Colonic mucosa (tissue), 4 donors: ENCODE results near the gene SLC17A7. TPM values are rescaled to one million over a fixed set of nuclear protein-coding genes. Genes with fewer than 3 reads are reported as not detected.

Source experiments
- DNase-seq: peaks from one replicate; pipeline ENCODE4 v3.0.0-alpha.2; 2020
- H3K27ac ChIP-seq: fragments of 200-600 bp; one replicate; pipeline ENCODE4 v1.8.0; 2021
- H3K27me3 ChIP-seq: fragments of 200-600 bp; one replicate; pipeline ENCODE4 v1.8.0; 2021
- H3K36me3 ChIP-seq: fragments of 200-600 bp; one replicate; pipeline ENCODE4 v1.8.0; 2021
- H3K4me1 ChIP-seq: fragments of 200-600 bp; one replicate; pipeline ENCODE4 v1.8.0; 2021; ENCODE audit warnings: mild to moderate bottlenecking
- H3K4me3 ChIP-seq: fragments of 200-600 bp; one replicate; pipeline ENCODE4 v1.8.0; 2021
- H3K9ac ChIP-seq, 2 donors: one replicate each; pipeline ENCODE4 v1.7.0; 2013; ENCODE audit warnings: control low read depth in 2 of 2, low read depth in 2 of 2, low read length in 2 of 2
- H3K9me3 ChIP-seq: fragments of 200-600 bp; one replicate; pipeline ENCODE4 v1.8.0; 2021
- intact Hi-C: fragments of 100-400 bp; cut with DNase I; formaldehyde crosslinking; loops from one replicate; pipeline ENCODE4 v1.14.1; 2022
- total RNA-seq, 2 donors: library from RNA; stranded (reverse); fragmentation: NEBNext Ultra II Directional in 1 of 2; extraction: Animal tissue kit (Norgen Biotek cat#: 25700) in 1 of 2; gene quantifications; one replicate each; pipeline ENCODE4 v1.2.1, GENCODE V29; 2021
- TF ChIP-seq, protein P1 (sequence below): fragments of 200-600 bp; IDR thresholded peaks from one replicate; pipeline ENCODE4 v1.8.0; 2022; ENCODE audit warnings: antibody characterized with exemption, mild to moderate bottlenecking
- donor health status: healthy.
- donor health status: DM: no; HTN: no; CAD: no.
- donor health status: DM: no; HTN: no; CAD: no.

The SLC17A7 gene
- total RNA-seq, 2 donors from 2014 or later: 0.21 to 0.25 TPM

GRCh38 chr19:49387936-49388372 is 53.4 kb downstream of the SLC17A7 start, which contains the start of gene KASH5:
Gene KASH5, plus strand, starts transcription at chr19:49388249. Its CDS starts 2,635 bp downstream, at chr19:49390884.
- Histone ChIP-seq H3K9me3 (no peaks in the 10 kb centered on the region), H3K36me3 (no peaks in the 10 kb centered on the region), H3K4me1 (no peaks in the 10 kb centered on the region), H3K9ac (peak within 1 kb of the TSS in 1 of 2 donors; percentile 19), H3K4me3 (peak within 1 kb of the TSS; percentile 7), H3K27ac (no peak within 1 kb of the TSS), H3K27me3 (no peaks in the 10 kb centered on the region)
- intact Hi-C loops: no loop called here
- peak; percentile 74 for DNase-seq
- TF ChIP-seq, protein P1, sequence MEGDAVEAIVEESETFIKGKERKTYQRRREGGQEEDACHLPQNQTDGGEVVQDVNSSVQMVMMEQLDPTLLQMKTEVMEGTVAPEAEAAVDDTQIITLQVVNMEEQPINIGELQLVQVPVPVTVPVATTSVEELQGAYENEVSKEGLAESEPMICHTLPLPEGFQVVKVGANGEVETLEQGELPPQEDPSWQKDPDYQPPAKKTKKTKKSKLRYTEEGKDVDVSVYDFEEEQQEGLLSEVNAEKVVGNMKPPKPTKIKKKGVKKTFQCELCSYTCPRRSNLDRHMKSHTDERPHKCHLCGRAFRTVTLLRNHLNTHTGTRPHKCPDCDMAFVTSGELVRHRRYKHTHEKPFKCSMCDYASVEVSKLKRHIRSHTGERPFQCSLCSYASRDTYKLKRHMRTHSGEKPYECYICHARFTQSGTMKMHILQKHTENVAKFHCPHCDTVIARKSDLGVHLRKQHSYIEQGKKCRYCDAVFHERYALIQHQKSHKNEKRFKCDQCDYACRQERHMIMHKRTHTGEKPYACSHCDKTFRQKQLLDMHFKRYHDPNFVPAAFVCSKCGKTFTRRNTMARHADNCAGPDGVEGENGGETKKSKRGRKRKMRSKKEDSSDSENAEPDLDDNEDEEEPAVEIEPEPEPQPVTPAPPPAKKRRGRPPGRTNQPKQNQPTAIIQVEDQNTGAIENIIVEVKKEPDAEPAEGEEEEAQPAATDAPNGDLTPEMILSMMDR: no peak

DNA sequence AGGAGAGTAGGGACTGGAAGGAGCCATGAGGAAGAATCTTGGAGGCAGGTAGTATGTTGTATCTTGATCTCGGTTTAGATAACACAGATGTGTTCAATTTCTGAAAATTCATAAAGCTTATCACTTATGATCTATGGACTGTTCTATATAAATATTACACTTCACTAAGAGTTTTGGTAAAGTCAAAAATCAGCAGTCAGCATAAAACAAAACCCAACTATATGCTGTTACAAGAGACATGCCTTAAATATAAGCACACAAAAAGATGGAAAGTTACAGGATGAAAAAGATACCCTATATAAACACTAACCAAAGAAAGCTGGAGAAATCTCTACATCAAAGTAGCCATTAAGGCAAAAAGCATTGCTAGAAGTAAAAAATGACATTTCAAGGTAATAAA is 57.7 kb downstream of the SLC17A7 start:
- H3K27me3 ChIP-seq: no peaks in the 10 kb centered on the region
- no peaks in the 10 kb centered on the region for H3K36me3 ChIP-seq
- no peak overlapping the region for H3K9ac ChIP-seq
- H3K27ac ChIP-seq: no peak overlapping the region
- H3K9me3 ChIP-seq: no peaks in the 10 kb centered on the region
- no peak for DNase-seq
- intact Hi-C loops: no loop called here
- TF ChIP-seq, protein P1: no peak
- no peaks in the 10 kb centered on the region for H3K4me1 ChIP-seq
- H3K4me3 ChIP-seq: no peak overlapping the region

GRCh38 chr19:49382639-49383038 is 58.7 kb downstream of the SLC17A7 start:
- Histone ChIP-seq H3K9ac (no peak overlapping the region), H3K9me3 (no peaks in the 10 kb centered on the region), H3K27me3 (no peaks in the 10 kb centered on the region), H3K36me3 (no peaks in the 10 kb centered on the region), H3K27ac (no peak overlapping the region), H3K4me3 (no peak overlapping the region), H3K4me1 (no peaks in the 10 kb centered on the region)
- TF ChIP-seq, protein P1: no peak
- DNase-seq: no peak
- intact Hi-C loops: no loop called here

- intact Hi-C loops: no loop called here
- no peak for DNase-seq
- no peaks in the 10 kb centered on the region for H3K27me3 ChIP-seq
- no peak overlapping the region for H3K4me3 ChIP-seq
- no peak overlapping the region for H3K27ac ChIP-seq
- no peaks in the 10 kb centered on the region for H3K9me3 ChIP-seq
- H3K4me1 ChIP-seq: no peaks in the 10 kb centered on the region
- TF ChIP-seq, protein P1: no peak
- H3K9ac ChIP-seq: no peak overlapping the region
- no peaks in the 10 kb centered on the region for H3K36me3 ChIP-seq
Measured at GRCh38 chr19:49380391-49380790, 60.9 kb downstream of the SLC17A7 start.

Other genes starting within 250 kb of the SLC17A7 start
- under 1 TPM; 0.17 to 0.82 TPM for gene SLC6A16, start 116.3 kb downstream of the SLC17A7 start, total RNA-seq
- 1 to 10 TPM; 7.4 to 8.6 TPM for gene CD37, start 106.1 kb downstream of the SLC17A7 start, total RNA-seq
- 10 to 100 TPM; 17.0 to 17.7 TPM for gene TEAD2, start 79.1 kb downstream of the SLC17A7 start, total RNA-seq
- not detected for gene DKKL1, start 77.7 kb downstream of the SLC17A7 start, total RNA-seq
- gene KASH5, start 53.3 kb downstream of the SLC17A7 start, total RNA-seq: not detected
- gene PTH2, start 18.1 kb downstream of the SLC17A7 start, total RNA-seq: not detected
- gene GFY, start 16.1 kb downstream of the SLC17A7 start, total RNA-seq: not detected
- 100 to 1,000 TPM in 1 of 2 donors, 10 to 100 TPM in 1; 80.8 to 103 TPM for gene PIH1D1, start 10.3 kb upstream of the SLC17A7 start, total RNA-seq
- 10 to 100 TPM; 22.6 to 57.9 TPM for gene ALDH16A1, start 11.7 kb upstream of the SLC17A7 start, total RNA-seq
- gene FLT3LG, start 32.7 kb upstream of the SLC17A7 start, total RNA-seq: 1 to 10 TPM; 2.9 to 4.9 TPM
- 1,000 to 10,000 TPM; 2,431 to 2,528 TPM for gene RPL13A, start 46.1 kb upstream of the SLC17A7 start, total RNA-seq
- 1,000 to 10,000 TPM; 1,734 to 1,870 TPM for gene RPS11, start 54.9 kb upstream of the SLC17A7 start, total RNA-seq
- 100 to 1,000 TPM; 285 to 621 TPM for gene FCGRT, start 71.1 kb upstream of the SLC17A7 start, total RNA-seq
- gene RCN3, start 86.5 kb upstream of the SLC17A7 start, total RNA-seq: 10 to 100 TPM; 16.9 to 55.1 TPM
- 10 to 100 TPM; 63.2 to 91.2 TPM for gene NOSIP, start 139.0 kb upstream of the SLC17A7 start, total RNA-seq
- 10 to 100 TPM; 16.2 to 20.2 TPM for gene PRRG2, start 139.8 kb upstream of the SLC17A7 start, total RNA-seq
- gene PRR12, start 149.7 kb upstream of the SLC17A7 start, total RNA-seq: 10 to 100 TPM; 17.5 to 33.1 TPM
- 10 to 100 TPM; 45.7 to 62.2 TPM for gene RRAS, start 198.6 kb upstream of the SLC17A7 start, total RNA-seq
- gene SCAF1, start 200.7 kb upstream of the SLC17A7 start, total RNA-seq: 10 to 100 TPM; 54.2 to 85.7 TPM
- gene IRF3, start 224.3 kb upstream of the SLC17A7 start, total RNA-seq: 100 to 1,000 TPM in 1 of 2 donors, 10 to 100 TPM in 1; 62.9 to 190 TPM
- 10 to 100 TPM; 17.4 to 60.9 TPM for gene BCL2L12, start 224.4 kb upstream of the SLC17A7 start, total RNA-seq
- 100 to 1,000 TPM in 1 of 2 donors, 10 to 100 TPM in 1; 81.3 to 177 TPM for gene PRMT1, start 235.7 kb upstream of the SLC17A7 start, total RNA-seq
- 1 to 10 TPM in 1 of 2 donors, under 1 TPM in 1; 0.24 to 2.0 TPM for gene ADM5, start 248.1 kb upstream of the SLC17A7 start, total RNA-seq
- 1 to 10 TPM; 1.2 to 2.0 TPM for gene CPT1C, start 249.6 kb upstream of the SLC17A7 start, total RNA-seq